Measurements from ENCODE around the gene S100A7A.

S100A7A gene

GRCh38 chr1:153372571-153372970 lies 43.7 kb upstream of the S100A7A start:
- CTCF ChIA-PET = no interaction called here
- no peak for DNase-seq (ENCODE audit: extremely low spot score)
- TF ChIP-seq FOXA1 (IDR thresholded peaks at IDR 0.05) = no peak
- TF ChIP-seq ZNF384 (IDR thresholded peaks at IDR 0.05) = no peak
- no peak for TF ChIP-seq ARNT (IDR thresholded peaks at IDR 0.05)
- POLR2A ChIA-PET = no interaction called here

GRCh38 chr1:153374071-153374470 lies 42.2 kb upstream of the S100A7A start:
- ChIA-PET POLR2A (no interaction called here), CTCF (no interaction called here)
- DNase-seq (ENCODE audit: extremely low spot score) = no peak
- TF ChIP-seq BHLHE40 (IDR thresholded peaks at IDR 0.05; ENCODE audit: borderline replicate concordance) = no peak
- TF ChIP-seq ELF4 (IDR thresholded peaks at IDR 0.05) = no peak
- no peak for TF ChIP-seq FOXA1 (IDR thresholded peaks at IDR 0.05)
- TF ChIP-seq FOXM1 (IDR thresholded peaks at IDR 0.05; ENCODE audit: borderline replicate concordance) = no peak
- TF ChIP-seq L3MBTL2 (conservative IDR thresholded peaks at IDR 0.05) = no peak
- TF ChIP-seq PKNOX1 (IDR thresholded peaks at IDR 0.05) = no peak
- TF ChIP-seq HDGF (IDR thresholded peaks at IDR 0.05; ENCODE audit: borderline replicate concordance) = no peak
- no peak for TF ChIP-seq NFRKB (IDR thresholded peaks at IDR 0.05)
- no peak for TF ChIP-seq FOXK2 (IDR thresholded peaks at IDR 0.05)
- TF ChIP-seq LEF1 (IDR thresholded peaks at IDR 0.05; ENCODE audit: borderline replicate concordance) = no peak

GRCh38 chr1:153375511-153375910 lies 40.8 kb upstream of the S100A7A start, which contains the start of gene S100A12:
TSS of gene S100A12 (minus strand) at chr1:153375621. CDS start at chr1:153374592, 1,029 bp downstream.
- DNase-seq (ENCODE audit: extremely low spot score) = no peak
- TF ChIP-seq FOXK2 (IDR thresholded peaks at IDR 0.05) (no peak), ZNF384 (IDR thresholded peaks at IDR 0.05) (no peak), HDGF (IDR thresholded peaks at IDR 0.05; ENCODE audit: borderline replicate concordance) (no peak)
- ChIA-PET POLR2A (no interaction called here), CTCF (no interaction called here)

- TF ChIP-seq ELF4 (IDR thresholded peaks at IDR 0.05) = no peak
- TF ChIP-seq PKNOX1 (IDR thresholded peaks at IDR 0.05) = no peak
- TF ChIP-seq L3MBTL2 (conservative IDR thresholded peaks at IDR 0.05) = no peak
- no peak for TF ChIP-seq SP1 (IDR thresholded peaks at IDR 0.05)
- TF ChIP-seq BHLHE40 (IDR thresholded peaks at IDR 0.05; ENCODE audit: borderline replicate concordance) = no peak
- TF ChIP-seq ARNT (IDR thresholded peaks at IDR 0.05) = no peak
- TF ChIP-seq HDGF (IDR thresholded peaks at IDR 0.05; ENCODE audit: borderline replicate concordance) = no peak
- TF ChIP-seq ZNF384 (IDR thresholded peaks at IDR 0.05) = no peak
- TF ChIP-seq TARDBP (IDR thresholded peaks at IDR 0.05) = no peak
- TF ChIP-seq SUZ12 (IDR thresholded peaks at IDR 0.05) = no peak
- TF ChIP-seq NFRKB (IDR thresholded peaks at IDR 0.05) = no peak
- no peak for DNase-seq (ENCODE audit: extremely low spot score)
- POLR2A ChIA-PET = no interaction called here
- CTCF ChIA-PET = no interaction called here
Measured at GRCh38 chr1:153379591-153379990, 36.7 kb upstream of the S100A7A start.

- TF ChIP-seq BHLHE40 (IDR thresholded peaks at IDR 0.05; ENCODE audit: borderline replicate concordance) (no peak), HDGF (IDR thresholded peaks at IDR 0.05; ENCODE audit: borderline replicate concordance) (no peak), L3MBTL2 (conservative IDR thresholded peaks at IDR 0.05) (no peak), FOXM1 (IDR thresholded peaks at IDR 0.05; ENCODE audit: borderline replicate concordance) (no peak), ZNF384 (IDR thresholded peaks at IDR 0.05) (no peak), NFRKB (IDR thresholded peaks at IDR 0.05) (no peak), FOXK2 (IDR thresholded peaks at IDR 0.05) (no peak), FOXA1 (IDR thresholded peaks at IDR 0.05) (no peak), LEF1 (IDR thresholded peaks at IDR 0.05; ENCODE audit: borderline replicate concordance) (no peak), PKNOX1 (IDR thresholded peaks at IDR 0.05) (no peak), ELF4 (IDR thresholded peaks at IDR 0.05) (no peak), TARDBP (IDR thresholded peaks at IDR 0.05) (no peak), SUZ12 (IDR thresholded peaks at IDR 0.05) (no peak), ARNT (IDR thresholded peaks at IDR 0.05) (no peak), SP1 (IDR thresholded peaks at IDR 0.05) (no peak), CTBP1 (IDR thresholded peaks at IDR 0.05; ENCODE audit: borderline replicate concordance) (no peak)
- POLR2A ChIA-PET = no interaction called here
- DNase-seq (ENCODE audit: extremely low spot score) = no peak
- CTCF ChIA-PET = no interaction called here
Measured at GRCh38 chr1:153380711-153381110, 35.6 kb upstream of the S100A7A start.

GRCh38 chr1:153384958-153385580 lies 31.3 kb upstream of the S100A7A start:
- no peak for DNase-seq (ENCODE audit: extremely low spot score)
- ChIA-PET POLR2A (no interaction called here), CTCF (interaction anchor here (0.6 to 1.3 kb wide), 2 partner anchors 31 to 520 kb away, joined by 3 to 4 read pairs; no protein-coding TSS in a partner anchor)
- TF ChIP-seq HDGF (IDR thresholded peaks at IDR 0.05; ENCODE audit: borderline replicate concordance) = no peak
- TF ChIP-seq L3MBTL2 (conservative IDR thresholded peaks at IDR 0.05) = no peak
- TF ChIP-seq SP1 (IDR thresholded peaks at IDR 0.05) = no peak
- no peak for TF ChIP-seq SUZ12 (IDR thresholded peaks at IDR 0.05)
- TF ChIP-seq ELF4 (IDR thresholded peaks at IDR 0.05) = no peak

GRCh38 chr1:153386500-153386901 lies 29.8 kb upstream of the S100A7A start:
- ChIA-PET CTCF (interaction anchor here (1.3 kb wide), 1 partner anchor 33 kb away, joined by 3 read pairs; no protein-coding TSS in a partner anchor), POLR2A (no interaction called here)
- DNase-seq (ENCODE audit: extremely low spot score) = no peak
- TF ChIP-seq ELF4 (IDR thresholded peaks at IDR 0.05) (no peak), LEF1 (IDR thresholded peaks at IDR 0.05; ENCODE audit: borderline replicate concordance) (no peak), SP1 (IDR thresholded peaks at IDR 0.05) (no peak), SUZ12 (IDR thresholded peaks at IDR 0.05) (no peak), FOXK2 (IDR thresholded peaks at IDR 0.05) (no peak), CTBP1 (IDR thresholded peaks at IDR 0.05; ENCODE audit: borderline replicate concordance) (no peak), HDGF (IDR thresholded peaks at IDR 0.05; ENCODE audit: borderline replicate concordance) (no peak), PKNOX1 (IDR thresholded peaks at IDR 0.05) (no peak), L3MBTL2 (conservative IDR thresholded peaks at IDR 0.05) (no peak), FOXA1 (IDR thresholded peaks at IDR 0.05) (no peak), NFRKB (IDR thresholded peaks at IDR 0.05) (no peak), ARNT (IDR thresholded peaks at IDR 0.05) (no peak), ZNF384 (IDR thresholded peaks at IDR 0.05) (no peak), TARDBP (IDR thresholded peaks at IDR 0.05) (no peak), FOXM1 (IDR thresholded peaks at IDR 0.05; ENCODE audit: borderline replicate concordance) (no peak)

All from HEK293T (cell line).